ENCODE measurements around the gene SMIM41. TPM values are rescaled to one million over a fixed set of nuclear protein-coding genes. Genes with fewer than 3 reads are reported as not detected.

Gene SMIM41
- total RNA-seq, 4 donors from 2014 or later: 4.0 to 12.8 (median 4.6) TPM

- TF ChIP-seq CTCF (IDR thresholded peaks at IDR 0.05): no peak
- TF ChIP-seq POLR2A (IDR thresholded peaks at IDR 0.05): no peak
- no peak for TF ChIP-seq POLR2AphosphoS5 (IDR thresholded peaks at IDR 0.05)
- no peak for TF ChIP-seq EP300 (IDR thresholded peaks at IDR 0.05)
- H3K27ac ChIP-seq: no peak overlapping the region
- H3K9me3 ChIP-seq: no peaks in the 10 kb centered on the region
- peaks cover 0 to 16% (median 11%) of the 10 kb centered on the region in 3 donors for H3K4me1 ChIP-seq
- no peak for ATAC-seq
- no peaks in the 10 kb centered on the region for H3K36me3 ChIP-seq
- H3K27me3 ChIP-seq: peaks cover 38% of the 10 kb centered on the region
- H3K4me3 ChIP-seq: no peak overlapping the region
- 78% methylated on average over 20 of the region's 22 CpGs; no CpG with 5 or more reads in 1 of the 2 donors for WGBS, 2 donors (ENCODE audit: low coverage in 1 of 2)
These were observed 7.7 kb downstream of the SMIM41 start for GRCh38 chr12:52086944-52087835.

GRCh38 chr12:52087961-52088820 is 8.7 kb downstream of the SMIM41 start:
- Histone ChIP-seq H3K36me3 (no peaks in the 10 kb centered on the region), H3K4me1 (peaks cover 0 to 6% (median 1%) of the 10 kb centered on the region in 3 donors), H3K27ac (no peak overlapping the region), H3K27me3 (peaks cover 41% of the 10 kb centered on the region), H3K4me3 (no peak overlapping the region), H3K9me3 (no peaks in the 10 kb centered on the region)
- TF ChIP-seq CTCF (IDR thresholded peaks at IDR 0.05) (no peak), EP300 (IDR thresholded peaks at IDR 0.05) (no peak), POLR2AphosphoS5 (IDR thresholded peaks at IDR 0.05) (no peak), POLR2A (IDR thresholded peaks at IDR 0.05) (no peak)
- no peak for ATAC-seq
- 72 to 81% methylated on average over 8 to 14 of the region's 20 CpGs for WGBS, 2 donors (ENCODE audit: low coverage in 1 of 2)

GRCh38 chr12:52089491-52089890 is 10.0 kb downstream of the SMIM41 start:
- H3K9me3 ChIP-seq: no peaks in the 10 kb centered on the region
- peaks cover 49% of the 10 kb centered on the region for H3K27me3 ChIP-seq
- no peak overlapping the region for H3K4me3 ChIP-seq
- no peaks in the 10 kb centered on the region for H3K36me3 ChIP-seq
- ATAC-seq: no peak
- TF ChIP-seq POLR2AphosphoS5 (IDR thresholded peaks at IDR 0.05) (no peak), POLR2A (IDR thresholded peaks at IDR 0.05) (no peak), EP300 (IDR thresholded peaks at IDR 0.05) (no peak), CTCF (IDR thresholded peaks at IDR 0.05) (no peak)
- 83 to 90% methylated on average over 8 to 9 of the region's 11 CpGs for WGBS, 2 donors (ENCODE audit: low coverage in 1 of 2)
- no peak overlapping the region for H3K27ac ChIP-seq
- no peaks in the 10 kb centered on the region for H3K4me1 ChIP-seq

GRCh38 chr12:52090291-52090690 is 10.8 kb downstream of the SMIM41 start:
- Histone ChIP-seq H3K4me1 (no peaks in the 10 kb centered on the region), H3K4me3 (no peak overlapping the region), H3K36me3 (no peaks in the 10 kb centered on the region), H3K27ac (no peak overlapping the region), H3K9me3 (no peaks in the 10 kb centered on the region), H3K27me3 (peaks cover 54% of the 10 kb centered on the region)
- TF ChIP-seq POLR2A (IDR thresholded peaks at IDR 0.05): no peak
- no peak for ATAC-seq
- 73 to 93% methylated on average over 7 of the region's 10 CpGs for WGBS, 2 donors (ENCODE audit: low coverage in 1 of 2)

- Histone ChIP-seq H3K4me3 (no peak overlapping the region), H3K27me3 (peaks cover 56% of the 10 kb centered on the region), H3K9me3 (no peaks in the 10 kb centered on the region), H3K27ac (no peak overlapping the region), H3K36me3 (no peaks in the 10 kb centered on the region), H3K4me1 (no peaks in the 10 kb centered on the region)
- no peak for ATAC-seq
- WGBS, 2 donors (ENCODE audit: low coverage in 1 of 2): 28 to 32% methylated on average over 3 of the region's 3 CpGs
- TF ChIP-seq POLR2AphosphoS5 (IDR thresholded peaks at IDR 0.05) (no peak), CTCF (IDR thresholded peaks at IDR 0.05) (no peak), EP300 (IDR thresholded peaks at IDR 0.05) (no peak), POLR2A (IDR thresholded peaks at IDR 0.05) (no peak)
These were observed 11.6 kb downstream of the SMIM41 start for GRCh38 chr12:52091061-52091460.

Data from gastroesophageal sphincter (tissue), 4 donors.